WERI-Rb-1 (cell line): ENCODE results near the gene RAPGEF4.
"Not testable (repeated sequence)": the region's sequence is repeated elsewhere in the genome, so short reads cannot be mapped to it uniquely, and the experiment has no call there.

Experiments
- DNase-seq: peaks from one replicate; pipeline ENCODE4 v3.0.0-alpha.2; 2020
- H3K27ac ChIP-seq: fragments of 250-450 bp; sonication (Bioruptor Pico); 2 replicates; pipeline ENCODE4 v1.5.1; 2020; ENCODE audit warnings: mild to moderate bottlenecking, moderate library complexity
- H3K27me3 ChIP-seq: fragments of 250-450 bp; sonication (Bioruptor Pico); 2 replicates; pipeline ENCODE4 v1.5.1; 2021; ENCODE audit warnings: mild to moderate bottlenecking, low read depth, moderate library complexity; ENCODE audit not compliant: insufficient read depth, severe bottlenecking
- H3K36me3 ChIP-seq: fragments of 250-450 bp; sonication (Bioruptor Pico); 2 replicates; pipeline ENCODE4 v1.5.1; 2020; ENCODE audit warnings: mild to moderate bottlenecking, moderate library complexity
- H3K4me3 ChIP-seq: 2 replicates; pipeline ENCODE4 v1.5.1; 2011; ENCODE audit warnings: low read depth, mild to moderate bottlenecking, control low read depth, low read length
- H3K9me3 ChIP-seq: fragments of 250-450 bp; sonication (Bioruptor Pico); 2 replicates; pipeline ENCODE4 v1.5.1; 2021; ENCODE audit warnings: mild to moderate bottlenecking, moderate library complexity; ENCODE audit not compliant: severe bottlenecking
- CTCF ChIP-seq: IDR thresholded peaks from 2 replicates; pipeline ENCODE4 v1.5.1; 2011; ENCODE audit warnings: low read depth, mild to moderate bottlenecking, control low read depth, inconsistent platforms, low read length

RAPGEF4 gene

DNA sequence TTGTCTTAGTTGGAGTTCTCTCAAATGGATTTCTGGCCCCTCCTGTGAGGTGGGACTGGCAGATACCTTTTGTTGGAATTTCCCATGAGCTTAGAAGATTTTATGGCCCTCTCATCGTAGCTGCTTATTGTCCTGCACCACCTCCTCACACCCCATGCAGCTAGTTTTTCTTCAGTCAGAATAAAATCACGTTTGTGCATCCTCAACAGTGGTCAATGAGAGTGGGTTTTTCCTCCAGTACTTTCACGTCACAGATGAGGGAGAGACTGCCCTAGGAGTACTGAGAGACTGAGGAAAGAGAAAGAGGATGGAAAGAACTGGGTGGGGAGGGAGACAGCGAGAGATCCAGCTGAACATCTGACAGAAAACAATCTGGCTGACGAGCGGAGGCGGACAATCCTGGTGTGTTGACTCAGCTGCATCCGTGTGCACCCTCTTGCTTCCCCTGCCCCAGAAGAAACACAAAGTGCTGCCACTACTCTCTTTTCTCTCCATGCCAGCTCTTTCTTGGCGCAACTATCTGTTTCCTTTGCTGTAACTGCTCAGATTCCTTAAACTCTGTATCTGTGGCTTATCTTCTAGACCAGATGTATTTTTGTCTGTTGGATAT lies 7.4 kb downstream of the RAPGEF4 start:
- H3K27ac ChIP-seq, result no peak overlapping the region
- no peaks in the 10 kb centered on the region; the same call in 1 of the 2 replicates for H3K36me3 ChIP-seq
- TF ChIP-seq CTCF, result no peak
- H3K27me3 ChIP-seq, result no peaks in the 10 kb centered on the region
- peaks cover 5% of the 10 kb centered on the region for H3K9me3 ChIP-seq
- H3K4me3 ChIP-seq, result no peak overlapping the region
- DNase-seq, result no peak

GRCh38 chr2:172743898-172744297 lies 8.3 kb downstream of the RAPGEF4 start:
- no peak overlapping the region for H3K4me3 ChIP-seq
- H3K27ac ChIP-seq, result no peak overlapping the region
- H3K36me3 ChIP-seq, result no peaks in the 10 kb centered on the region; the same call in 1 of the 2 replicates
- TF ChIP-seq CTCF, result no peak
- H3K9me3 ChIP-seq, result peaks cover 5% of the 10 kb centered on the region
- H3K27me3 ChIP-seq, result no peaks in the 10 kb centered on the region
- no peak for DNase-seq

GRCh38 chr2:172745636-172746035 lies 10.0 kb downstream of the RAPGEF4 start:
- Histone ChIP-seq H3K4me3 (no peak overlapping the region), H3K27ac (no peak overlapping the region), H3K9me3 (peaks cover 5% of the 10 kb centered on the region), H3K27me3 (no peaks in the 10 kb centered on the region), H3K36me3 (no peaks in the 10 kb centered on the region; the same call in 1 of the 2 replicates)
- no peak for DNase-seq
- TF ChIP-seq CTCF, result no peak

DNA sequence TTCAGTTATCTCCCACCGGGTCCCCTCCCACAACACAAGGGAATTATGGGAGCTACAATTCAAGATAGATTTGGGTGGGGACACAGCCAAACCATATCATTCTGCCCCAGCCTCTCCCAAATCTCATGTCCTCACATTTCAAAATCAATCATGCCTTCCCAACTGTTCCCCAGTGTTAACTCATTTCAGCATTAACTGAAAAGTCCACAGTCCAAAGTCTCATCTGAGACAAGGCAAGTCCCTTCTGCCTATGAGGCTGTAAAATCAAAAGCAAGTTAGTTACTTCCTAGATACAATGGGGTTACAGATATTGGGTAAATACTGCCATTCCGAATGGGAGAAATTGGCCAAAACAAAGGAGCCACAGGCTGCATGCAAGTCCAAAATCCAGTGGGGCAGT lies 12.9 kb downstream of the RAPGEF4 start:
- not testable (repeated sequence) for H3K4me3 ChIP-seq, H3K9me3 ChIP-seq, H3K27ac ChIP-seq, H3K27me3 ChIP-seq, DNase-seq, H3K36me3 ChIP-seq

DNA sequence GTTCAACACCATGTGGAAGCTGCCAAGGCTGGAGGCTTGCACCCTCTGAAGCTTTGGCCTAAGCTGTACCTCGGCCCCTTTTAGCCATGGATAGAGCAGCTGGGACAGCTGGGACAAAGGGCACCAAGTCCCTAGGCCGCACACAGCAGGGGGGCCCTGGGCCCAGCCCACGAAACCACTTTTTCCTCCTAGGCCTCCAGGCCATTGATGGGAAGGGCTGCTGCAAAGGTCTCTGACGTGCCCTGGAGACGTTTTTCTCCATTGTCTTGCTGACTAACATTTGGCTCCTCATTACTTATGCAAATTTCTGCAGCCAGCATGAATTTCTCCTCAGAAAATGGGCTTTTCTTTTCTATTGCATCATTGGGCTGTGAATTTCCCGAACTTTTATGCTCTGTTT lies 13.7 kb downstream of the RAPGEF4 start:
- no peak for TF ChIP-seq CTCF
- DNase-seq, result no peak
- H3K9me3 ChIP-seq, result peaks cover 1% of the 10 kb centered on the region
- H3K27ac ChIP-seq, result no peak overlapping the region
- no peaks in the 10 kb centered on the region; the same call in 1 of the 2 replicates for H3K36me3 ChIP-seq
- H3K4me3 ChIP-seq, result no peak overlapping the region
- H3K27me3 ChIP-seq, result no peaks in the 10 kb centered on the region

- H3K4me3 ChIP-seq, result no peak overlapping the region
- no peaks in the 10 kb centered on the region; the same call in 1 of the 2 replicates for H3K36me3 ChIP-seq
- no peak for DNase-seq
- no peak for TF ChIP-seq CTCF
- H3K27ac ChIP-seq, result no peak overlapping the region
- H3K27me3 ChIP-seq, result no peaks in the 10 kb centered on the region
- no peaks in the 10 kb centered on the region for H3K9me3 ChIP-seq
Observed at GRCh38 chr2:172751564-172751963, 15.9 kb downstream of the RAPGEF4 start.
